ENCODE results near the gene LRRN2. TPM values are rescaled to one million over a fixed set of nuclear protein-coding genes. Genes with fewer than 3 reads are reported as not detected.

LRRN2 gene
- total RNA-seq, 1 experiment from 2014 or later = 5.3 TPM

DNA sequence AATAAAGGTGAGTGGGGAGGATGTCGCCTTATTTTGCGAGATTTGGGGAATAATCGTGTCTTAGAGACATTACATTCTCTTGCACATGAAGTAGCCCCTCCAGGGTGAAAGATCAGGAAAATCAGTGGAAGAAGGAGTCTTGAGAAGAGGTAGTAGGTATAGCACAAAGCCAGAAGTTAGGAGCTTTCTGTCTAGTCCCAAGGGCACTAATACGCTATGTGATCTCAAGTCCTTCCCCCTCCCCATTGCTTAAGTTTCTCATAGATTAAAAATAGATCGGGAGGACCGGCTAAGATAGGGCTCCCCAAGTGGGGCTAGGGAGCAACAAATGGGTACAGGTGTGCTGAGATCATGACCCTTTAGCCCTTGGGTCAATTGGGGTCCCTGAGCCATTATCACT is 13.5 kb downstream of the LRRN2 start:
- H3K36me3 Mint-ChIP-seq = no peaks in the 10 kb centered on the region
- H3K27me3 Mint-ChIP-seq (ENCODE audit: low read depth) = no peaks in the 10 kb centered on the region
- ChIA-PET CTCF (interaction anchor here (1.0 to 1.5 kb wide), 6 partner anchors 12 to 135 kb away, joined by 3 read pairs; no protein-coding TSS in a partner anchor), POLR2A (no interaction called here)
- no peak overlapping the region for H3K27ac Mint-ChIP-seq
- no peak overlapping the region for H3K4me3 Mint-ChIP-seq
- no peaks in the 10 kb centered on the region for H3K9me3 Mint-ChIP-seq
- ATAC-seq (no peak), DNase-seq (ENCODE audit: low spot score) (no peak)
- H3K4me1 Mint-ChIP-seq = peaks cover 7% of the 10 kb centered on the region
- no peak for TF ChIP-seq NFYB (CRISPR knock-in tag; conservative IDR thresholded peaks at IDR 0.05; ENCODE audit: low read depth)
- no peak for TF ChIP-seq SMAD4 (CRISPR knock-in tag; IDR thresholded peaks at IDR 0.05)
- TF ChIP-seq, protein P1, sequence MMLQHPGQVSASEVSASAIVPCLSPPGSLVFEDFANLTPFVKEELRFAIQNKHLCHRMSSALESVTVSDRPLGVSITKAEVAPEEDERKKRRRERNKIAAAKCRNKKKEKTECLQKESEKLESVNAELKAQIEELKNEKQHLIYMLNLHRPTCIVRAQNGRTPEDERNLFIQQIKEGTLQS (CRISPR knock-in tag; conservative IDR thresholded peaks at IDR 0.05) = no peak
- no peak for TF ChIP-seq FOXJ3 (CRISPR knock-in tag; IDR thresholded peaks at IDR 0.05; ENCODE audit: borderline replicate concordance)
- TF ChIP-seq TP53 (CRISPR knock-in tag; IDR thresholded peaks at IDR 0.05) = no peak
- TF ChIP-seq, protein P2, sequence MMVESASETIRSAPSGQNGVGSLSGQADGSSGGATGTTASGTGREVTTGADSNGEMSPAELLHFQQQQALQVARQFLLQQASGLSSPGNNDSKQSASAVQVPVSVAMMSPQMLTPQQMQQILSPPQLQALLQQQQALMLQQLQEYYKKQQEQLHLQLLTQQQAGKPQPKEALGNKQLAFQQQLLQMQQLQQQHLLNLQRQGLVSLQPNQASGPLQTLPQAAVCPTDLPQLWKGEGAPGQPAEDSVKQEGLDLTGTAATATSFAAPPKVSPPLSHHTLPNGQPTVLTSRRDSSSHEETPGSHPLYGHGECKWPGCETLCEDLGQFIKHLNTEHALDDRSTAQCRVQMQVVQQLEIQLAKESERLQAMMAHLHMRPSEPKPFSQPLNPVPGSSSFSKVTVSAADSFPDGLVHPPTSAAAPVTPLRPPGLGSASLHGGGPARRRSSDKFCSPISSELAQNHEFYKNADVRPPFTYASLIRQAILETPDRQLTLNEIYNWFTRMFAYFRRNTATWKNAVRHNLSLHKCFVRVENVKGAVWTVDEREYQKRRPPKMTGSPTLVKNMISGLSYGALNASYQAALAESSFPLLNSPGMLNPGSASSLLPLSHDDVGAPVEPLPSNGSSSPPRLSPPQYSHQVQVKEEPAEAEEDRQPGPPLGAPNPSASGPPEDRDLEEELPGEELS (CRISPR knock-in tag; IDR thresholded peaks at IDR 0.05) = no peak
- TF ChIP-seq, protein P3, sequence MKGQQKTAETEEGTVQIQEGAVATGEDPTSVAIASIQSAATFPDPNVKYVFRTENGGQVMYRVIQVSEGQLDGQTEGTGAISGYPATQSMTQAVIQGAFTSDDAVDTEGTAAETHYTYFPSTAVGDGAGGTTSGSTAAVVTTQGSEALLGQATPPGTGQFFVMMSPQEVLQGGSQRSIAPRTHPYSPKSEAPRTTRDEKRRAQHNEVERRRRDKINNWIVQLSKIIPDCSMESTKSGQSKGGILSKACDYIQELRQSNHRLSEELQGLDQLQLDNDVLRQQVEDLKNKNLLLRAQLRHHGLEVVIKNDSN (CRISPR knock-in tag; IDR thresholded peaks at IDR 0.05) = no peak
- TF ChIP-seq, protein P4, sequence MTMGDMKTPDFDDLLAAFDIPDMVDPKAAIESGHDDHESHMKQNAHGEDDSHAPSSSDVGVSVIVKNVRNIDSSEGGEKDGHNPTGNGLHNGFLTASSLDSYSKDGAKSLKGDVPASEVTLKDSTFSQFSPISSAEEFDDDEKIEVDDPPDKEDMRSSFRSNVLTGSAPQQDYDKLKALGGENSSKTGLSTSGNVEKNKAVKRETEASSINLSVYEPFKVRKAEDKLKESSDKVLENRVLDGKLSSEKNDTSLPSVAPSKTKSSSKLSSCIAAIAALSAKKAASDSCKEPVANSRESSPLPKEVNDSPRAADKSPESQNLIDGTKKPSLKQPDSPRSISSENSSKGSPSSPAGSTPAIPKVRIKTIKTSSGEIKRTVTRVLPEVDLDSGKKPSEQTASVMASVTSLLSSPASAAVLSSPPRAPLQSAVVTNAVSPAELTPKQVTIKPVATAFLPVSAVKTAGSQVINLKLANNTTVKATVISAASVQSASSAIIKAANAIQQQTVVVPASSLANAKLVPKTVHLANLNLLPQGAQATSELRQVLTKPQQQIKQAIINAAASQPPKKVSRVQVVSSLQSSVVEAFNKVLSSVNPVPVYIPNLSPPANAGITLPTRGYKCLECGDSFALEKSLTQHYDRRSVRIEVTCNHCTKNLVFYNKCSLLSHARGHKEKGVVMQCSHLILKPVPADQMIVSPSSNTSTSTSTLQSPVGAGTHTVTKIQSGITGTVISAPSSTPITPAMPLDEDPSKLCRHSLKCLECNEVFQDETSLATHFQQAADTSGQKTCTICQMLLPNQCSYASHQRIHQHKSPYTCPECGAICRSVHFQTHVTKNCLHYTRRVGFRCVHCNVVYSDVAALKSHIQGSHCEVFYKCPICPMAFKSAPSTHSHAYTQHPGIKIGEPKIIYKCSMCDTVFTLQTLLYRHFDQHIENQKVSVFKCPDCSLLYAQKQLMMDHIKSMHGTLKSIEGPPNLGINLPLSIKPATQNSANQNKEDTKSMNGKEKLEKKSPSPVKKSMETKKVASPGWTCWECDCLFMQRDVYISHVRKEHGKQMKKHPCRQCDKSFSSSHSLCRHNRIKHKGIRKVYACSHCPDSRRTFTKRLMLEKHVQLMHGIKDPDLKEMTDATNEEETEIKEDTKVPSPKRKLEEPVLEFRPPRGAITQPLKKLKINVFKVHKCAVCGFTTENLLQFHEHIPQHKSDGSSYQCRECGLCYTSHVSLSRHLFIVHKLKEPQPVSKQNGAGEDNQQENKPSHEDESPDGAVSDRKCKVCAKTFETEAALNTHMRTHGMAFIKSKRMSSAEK (CRISPR knock-in tag; IDR thresholded peaks at IDR 0.05; ENCODE audit: borderline replicate concordance) = no peak
- TF ChIP-seq, protein P5, sequence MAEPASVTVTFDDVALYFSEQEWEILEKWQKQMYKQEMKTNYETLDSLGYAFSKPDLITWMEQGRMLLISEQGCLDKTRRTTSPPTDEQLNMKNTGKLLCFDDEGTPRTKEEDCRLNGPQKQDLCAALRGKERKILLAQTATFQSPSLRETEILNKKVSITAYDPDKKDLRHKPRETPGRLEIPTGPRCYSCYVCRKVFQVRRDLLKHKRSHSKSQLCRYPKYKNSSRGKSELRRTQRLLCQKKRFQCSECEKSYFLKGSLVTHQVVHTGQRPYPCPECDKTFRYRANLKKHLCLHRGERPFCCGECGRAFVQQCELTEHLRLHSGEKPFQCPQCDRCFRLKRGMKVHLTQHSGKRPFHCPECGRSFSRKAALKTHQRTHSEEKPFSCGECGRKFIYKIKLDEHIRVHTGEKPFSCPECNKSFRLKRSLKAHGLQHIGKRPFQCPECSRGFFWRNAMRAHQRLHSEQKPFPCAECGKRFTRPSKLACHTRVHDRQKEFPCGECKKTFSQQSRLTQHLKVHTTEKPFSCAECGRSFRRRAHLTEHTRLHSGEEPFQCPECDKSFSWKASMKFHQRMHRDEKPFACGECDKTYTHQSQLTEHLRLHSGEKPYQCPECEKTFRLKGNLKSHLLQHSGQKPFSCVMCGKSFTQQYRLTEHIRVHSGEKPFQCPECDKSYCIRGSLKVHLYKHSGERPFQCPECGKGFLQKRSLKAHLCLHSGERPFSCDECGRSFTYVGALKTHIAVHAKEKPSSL (CRISPR knock-in tag; conservative IDR thresholded peaks at IDR 0.05) = no peak
- TF ChIP-seq GTF2I (CRISPR knock-in tag; conservative IDR thresholded peaks at IDR 0.05) = no peak
- no peak for TF ChIP-seq ZNF232 (CRISPR knock-in tag; IDR thresholded peaks at IDR 0.05)
- no peak for TF ChIP-seq IRF2 (CRISPR knock-in tag; IDR thresholded peaks at IDR 0.05; ENCODE audit: borderline replicate concordance, low read depth)

DNA sequence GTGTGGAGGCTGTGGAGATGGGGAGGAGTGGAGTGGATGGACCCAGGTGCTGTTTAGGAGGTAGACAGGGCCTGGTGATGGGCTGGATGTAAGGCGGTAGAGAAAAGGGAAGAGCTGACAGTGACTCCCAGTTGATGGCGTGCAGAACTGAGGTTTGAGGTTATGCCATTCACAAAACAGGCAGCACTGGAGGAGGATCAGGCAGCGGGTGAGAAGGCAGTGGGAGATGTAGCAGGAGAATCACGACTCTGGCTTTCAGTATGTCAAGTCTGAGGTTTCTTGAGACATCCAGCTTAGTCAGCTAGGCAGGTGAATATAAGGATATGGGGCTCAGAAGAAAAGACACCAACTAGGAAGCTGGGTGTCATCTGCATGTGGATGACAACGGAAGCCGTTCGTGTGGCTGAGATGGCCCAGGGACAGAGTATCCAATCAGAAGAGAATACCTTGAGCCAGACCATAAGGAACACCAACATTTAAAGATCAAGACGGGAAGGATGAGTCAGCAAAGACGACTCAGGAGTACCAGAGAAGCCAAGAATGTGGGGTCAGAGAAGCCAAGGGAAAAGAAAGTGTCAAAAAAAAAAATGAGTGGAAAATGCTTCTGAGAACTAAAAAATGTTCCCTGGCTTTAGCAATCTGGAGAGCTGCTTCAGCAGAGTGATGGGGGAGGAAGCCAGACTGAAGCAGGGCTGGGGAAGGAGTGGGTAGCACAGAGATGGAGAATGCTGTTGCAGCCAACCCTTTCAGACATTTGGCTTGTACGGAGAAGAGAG is 15.2 kb downstream of the LRRN2 start:
- ATAC-seq = no peak
- TF ChIP-seq, protein P6, sequence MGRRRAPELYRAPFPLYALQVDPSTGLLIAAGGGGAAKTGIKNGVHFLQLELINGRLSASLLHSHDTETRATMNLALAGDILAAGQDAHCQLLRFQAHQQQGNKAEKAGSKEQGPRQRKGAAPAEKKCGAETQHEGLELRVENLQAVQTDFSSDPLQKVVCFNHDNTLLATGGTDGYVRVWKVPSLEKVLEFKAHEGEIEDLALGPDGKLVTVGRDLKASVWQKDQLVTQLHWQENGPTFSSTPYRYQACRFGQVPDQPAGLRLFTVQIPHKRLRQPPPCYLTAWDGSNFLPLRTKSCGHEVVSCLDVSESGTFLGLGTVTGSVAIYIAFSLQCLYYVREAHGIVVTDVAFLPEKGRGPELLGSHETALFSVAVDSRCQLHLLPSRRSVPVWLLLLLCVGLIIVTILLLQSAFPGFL (CRISPR knock-in tag; IDR thresholded peaks at IDR 0.05; ENCODE audit: borderline replicate concordance) = no peak
- TF ChIP-seq HMGA2 (CRISPR knock-in tag; IDR thresholded peaks at IDR 0.05) (no peak), TEAD4 (CRISPR knock-in tag; IDR thresholded peaks at IDR 0.05) (no peak), ETV6 (CRISPR knock-in tag; IDR thresholded peaks at IDR 0.05) (no peak), GTF2I (CRISPR knock-in tag; conservative IDR thresholded peaks at IDR 0.05) (no peak), GRHL2 (CRISPR knock-in tag; IDR thresholded peaks at IDR 0.05; ENCODE audit: insufficient replicate concordance, severe bottlenecking) (no peak), SMAD4 (CRISPR knock-in tag; IDR thresholded peaks at IDR 0.05) (no peak), TP53 (CRISPR knock-in tag; IDR thresholded peaks at IDR 0.05) (no peak), ZNF138 (CRISPR knock-in tag; conservative IDR thresholded peaks at IDR 0.05) (no peak), SP1 (CRISPR knock-in tag; conservative IDR thresholded peaks at IDR 0.05) (no peak), ZNF121 (CRISPR knock-in tag; IDR thresholded peaks at IDR 0.05) (no peak), OVOL2 (CRISPR knock-in tag; IDR thresholded peaks at IDR 0.05; ENCODE audit: borderline replicate concordance) (no peak)
- TF ChIP-seq, protein P7, sequence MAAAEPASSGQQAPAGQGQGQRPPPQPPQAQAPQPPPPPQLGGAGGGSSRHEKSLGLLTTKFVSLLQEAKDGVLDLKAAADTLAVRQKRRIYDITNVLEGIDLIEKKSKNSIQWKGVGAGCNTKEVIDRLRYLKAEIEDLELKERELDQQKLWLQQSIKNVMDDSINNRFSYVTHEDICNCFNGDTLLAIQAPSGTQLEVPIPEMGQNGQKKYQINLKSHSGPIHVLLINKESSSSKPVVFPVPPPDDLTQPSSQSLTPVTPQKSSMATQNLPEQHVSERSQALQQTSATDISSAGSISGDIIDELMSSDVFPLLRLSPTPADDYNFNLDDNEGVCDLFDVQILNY (CRISPR knock-in tag; IDR thresholded peaks at IDR 0.05) = no peak

More for the DNA sequence above, 15.2 kb downstream of the LRRN2 start:
- H3K27me3 Mint-ChIP-seq (ENCODE audit: low read depth) = no peaks in the 10 kb centered on the region
- H3K36me3 Mint-ChIP-seq = no peaks in the 10 kb centered on the region
- ChIA-PET POLR2A (no interaction called here), CTCF (interaction anchor here (1.8 kb wide), 1 partner anchor 47 kb away, joined by 7 read pairs; no protein-coding TSS in a partner anchor)
- no peak overlapping the region for H3K4me3 Mint-ChIP-seq
- DNase-seq (ENCODE audit: low spot score) = no peak
- no peak overlapping the region for H3K27ac Mint-ChIP-seq
- H3K9me3 Mint-ChIP-seq = no peaks in the 10 kb centered on the region
- H3K4me1 Mint-ChIP-seq = peaks cover 7% of the 10 kb centered on the region

All from WTC11 (cell line).